Psoas muscle (tissue), 8 donors: Measurements from ENCODE around the gene ZNF343. TPM values are rescaled to one million over a fixed set of nuclear protein-coding genes. Genes with fewer than 3 reads are reported as not detected.

ENCODE experiments used
- ATAC-seq, 4 donors: fragments of 200-7000 bp; cut with Tn5 transposase; one replicate each; pipeline ENCODE4 v1.9.1; 2020; ENCODE audit warnings: moderate library complexity in 3 of 4, mild to moderate bottlenecking in 2 of 4
- DNase-seq, 2 donors: peaks; one replicate each; pipeline ENCODE4 v3.0.0-alpha.2; 2020
- H3K27ac ChIP-seq: fragments of 200-600 bp; one replicate; pipeline ENCODE4 v1.8.0; 2022
- H3K27me3 ChIP-seq, 3 donors: fragments of 200-600 bp in 1 of 3; one replicate each; pipeline versions ENCODE4 v1.6.1 to v1.8.0; 2013 to 2022; ENCODE audit warnings: low read length in 2 of 3, mild to moderate bottlenecking in 2 of 3, moderate library complexity in 1 of 3; ENCODE audit not compliant: insufficient read depth in 3 of 3
- H3K36me3 ChIP-seq, 2 donors: fragments of 200-600 bp in 1 of 2; one replicate each; pipeline versions ENCODE4 v1.6.1 to v1.8.0; 2013 to 2022; ENCODE audit warnings: low read depth in 1 of 2, mild to moderate bottlenecking in 1 of 2, moderate library complexity in 1 of 2; ENCODE audit not compliant: insufficient read depth in 1 of 2
- H3K4me1 ChIP-seq: fragments of 200-600 bp; one replicate; pipeline ENCODE4 v1.8.0; 2022
- H3K4me3 ChIP-seq: fragments of 200-600 bp; one replicate; pipeline ENCODE4 v1.8.0; 2022; ENCODE audit warnings: mild to moderate bottlenecking
- H3K9me3 ChIP-seq: fragments of 200-600 bp; one replicate; pipeline ENCODE4 v1.8.0; 2022
- CTCF ChIP-seq: fragments of 200-600 bp; IDR thresholded peaks from one replicate; pipeline ENCODE4 v1.8.0; 2022; ENCODE audit warnings: antibody characterized with exemption
- WGBS, 3 donors: extraction: QIAGEN DNeasy Blood & Tissue Kit; methylation state at CpG; one replicate each; pipeline versions ENCODE4 v1.1.6 to v1.1.7; 2013; 5-methylcytosine and 5-hydroxymethylcytosine counted together
- intact Hi-C, 2 donors: fragments of 100-400 bp; cut with DNase I; formaldehyde crosslinking; loops; one replicate each; pipeline versions ENCODE4 v1.11.0 to v1.14.2; 2022
- polyA plus RNA-seq, 3 donors: library from polyadenylated mRNA; stranded (reverse); fragments of 200-250 nt; gene quantifications; one replicate each; pipeline ENCODE4 v1.2.3, GENCODE V29; 2013
- total RNA-seq, 4 donors: library from RNA; stranded (reverse); fragmentation: NEBNext Ultra II Directional in 2 of 4; extraction: Animal tissue kit (Norgen Biotek cat#: 25700) in 2 of 4; gene quantifications; one replicate each; pipeline versions ENCODE4 v1.2.1 to v1.2.4, GENCODE V29; 2021 to 2023
- donor health status: healthy with polysubstance abuse.
- donor health status: DM: no; HTN: no; CAD: no; lungs with moderate emphysema.
- donor health status: Bipolar disorder and iron deficiency.
- donor health status: healthy.
- donor health status: DM: yes; HTN: yes; CAD: no.
- donor health status: DM: no; HTN: no; CAD: no.
- donor health status: DM: no; HTN: no; CAD: no.
- donor health status: DM: yes; HTN: yes; CAD: no.

The ZNF343 gene
- total and polyA plus RNA-seq, 7 donors: 6.4 to 15.3 (median 10.0) TPM

GRCh38 chr20:2451422-2451821, 57.3 kb downstream of the ZNF343 start:
- no peaks in the 10 kb centered on the region for H3K36me3 ChIP-seq
- H3K27ac ChIP-seq: no peak overlapping the region
- DNase-seq (no peak), ATAC-seq (no peak)
- no peaks in the 10 kb centered on the region for H3K4me1 ChIP-seq
- WGBS, 3 donors: 32 to 46% (median 40%) methylated on average over 5 of the region's 5 CpGs
- no peak for TF ChIP-seq CTCF
- H3K27me3 ChIP-seq: no peaks in the 10 kb centered on the region
- intact Hi-C loops: loop anchor here in 1 of 2 donors (5.0 kb wide), 1 partner anchor 244 kb away; no protein-coding TSS in a partner anchor
- no peaks in the 10 kb centered on the region for H3K9me3 ChIP-seq
- no peak overlapping the region for H3K4me3 ChIP-seq

- intact Hi-C loops: no loop called here
These were observed 59.3 kb downstream of the ZNF343 start for GRCh38 chr20:2449386-2449785.

GRCh38 chr20:2446845-2447244, 61.9 kb downstream of the ZNF343 start:
- Histone ChIP-seq H3K4me1 (no peaks in the 10 kb centered on the region), H3K9me3 (no peaks in the 10 kb centered on the region), H3K27ac (no peak overlapping the region), H3K4me3 (no peak overlapping the region), H3K27me3 (no peaks in the 10 kb centered on the region), H3K36me3 (no peaks in the 10 kb centered on the region)
- TF ChIP-seq CTCF: no peak
- 57 to 65% (median 63%) methylated on average over 4 of the region's 4 CpGs for WGBS, 3 donors
- intact Hi-C loops: no loop called here
- ATAC-seq: no peak
- no peak for DNase-seq

More at GRCh38 chr20:2449386-2449785, 59.3 kb downstream of the ZNF343 start:
- Histone ChIP-seq H3K36me3 (no peaks in the 10 kb centered on the region), H3K27ac (no peak overlapping the region), H3K4me1 (no peaks in the 10 kb centered on the region), H3K4me3 (no peak overlapping the region), H3K27me3 (no peaks in the 10 kb centered on the region), H3K9me3 (no peaks in the 10 kb centered on the region)
- WGBS, 3 donors: 92 to 100% (median 100%) methylated on average over 1 of the region's 1 CpG
- TF ChIP-seq CTCF: no peak
- no peak for DNase-seq
- ATAC-seq: no peak

Other genes with a start within 250 kb of the ZNF343 start
- gene TGM3, start 212.9 kb downstream of the ZNF343 start, total RNA-seq: under 1 TPM in 1 of 4 donors, not detected in 3; 0.11 TPM
- under 1 TPM in 2 of 3 donors, not detected in 1; 0.07 to 0.14 TPM for gene TGM3, start 212.9 kb downstream of the ZNF343 start, polyA plus RNA-seq
- not detected for gene TGM6, start 128.0 kb downstream of the ZNF343 start, total RNA-seq
- not detected for gene TGM6, start 128.0 kb downstream of the ZNF343 start, polyA plus RNA-seq
- gene SNRPB, start 38.1 kb downstream of the ZNF343 start, total RNA-seq: 100 to 1,000 TPM in 1 of 4 donors, 10 to 100 TPM in 3; 41.9 to 114 (median 78.8) TPM
- gene SNRPB, start 38.1 kb downstream of the ZNF343 start, polyA plus RNA-seq: 100 to 1,000 TPM; 148 to 355 (median 157) TPM
- gene TMC2, start 27.7 kb upstream of the ZNF343 start, total RNA-seq: under 1 TPM in 2 of 4 donors, not detected in 2; 0.12 to 0.25 TPM
- under 1 TPM; 0.03 to 0.12 (median 0.04) TPM for gene TMC2, start 27.7 kb upstream of the ZNF343 start, polyA plus RNA-seq
- 100 to 1,000 TPM in 2 of 4 donors, 10 to 100 TPM in 2; 90.9 to 114 (median 102) TPM for gene NOP56, start 143.7 kb upstream of the ZNF343 start, total RNA-seq
- gene NOP56, start 143.7 kb upstream of the ZNF343 start, polyA plus RNA-seq: 100 to 1,000 TPM in 1 of 3 donors, 10 to 100 TPM in 2; 63.2 to 173 (median 84.1) TPM
- gene IDH3B, start 155.3 kb upstream of the ZNF343 start, total RNA-seq: 100 to 1,000 TPM in 2 of 4 donors, 10 to 100 TPM in 2; 58.8 to 153 (median 97.6) TPM
- gene IDH3B, start 155.3 kb upstream of the ZNF343 start, polyA plus RNA-seq: 100 to 1,000 TPM in 2 of 3 donors, 10 to 100 TPM in 1; 86.0 to 262 (median 166) TPM
- gene EBF4, start 183.9 kb upstream of the ZNF343 start, total RNA-seq: 1 to 10 TPM; 1.2 to 1.9 (median 1.5) TPM
- under 1 TPM; 0.42 to 0.87 (median 0.52) TPM for gene EBF4, start 183.9 kb upstream of the ZNF343 start, polyA plus RNA-seq